Left lobe of liver (tissue), 2 donors: ENCODE measurements around the gene RMDN2. TPM values are rescaled to one million over a fixed set of nuclear protein-coding genes. Genes with fewer than 3 reads are reported as not detected.

ENCODE experiments used
- ATAC-seq: fragments of 200-7000 bp; cut with Tn5 transposase; one replicate; pipeline ENCODE4 v1.9.1; 2020; ENCODE audit warnings: mild to moderate bottlenecking, moderate library complexity
- DNase-seq: peaks from one replicate; pipeline ENCODE4 v3.0.0-alpha.2; 2020; ENCODE audit warnings: low spot score
- total RNA-seq: library from RNA; stranded (reverse); gene quantifications from one replicate; pipeline ENCODE4 v1.2.1, GENCODE V29; 2021
- donor health status: DM: no; HTN: no; CAD: no; lungs with moderate emphysema.
- donor health status: DM: no; HTN: yes; CAD: no.

The RMDN2 gene
- total RNA-seq, 1 donor from 2014 or later = 16.4 TPM

GRCh38 chr2:38035968-38036367 lies 110.9 kb downstream of the RMDN2 start:
- ATAC-seq (no peak), DNase-seq (no peak)

GRCh38 chr2:38037325-38037724 lies 112.2 kb downstream of the RMDN2 start:
- no peak for DNase-seq
- ATAC-seq = no peak

- DNase-seq = no peak
- peak; percentile 60 for ATAC-seq
Observed at GRCh38 chr2:38037757-38038621, 112.9 kb downstream of the RMDN2 start.

- DNase-seq (no peak), ATAC-seq (no peak)
Observed at GRCh38 chr2:38038682-38039081, 113.6 kb downstream of the RMDN2 start.

GRCh38 chr2:38039121-38039910 lies 114.2 kb downstream of the RMDN2 start:
- DNase-seq (no peak), ATAC-seq (no peak)

GRCh38 chr2:38045811-38046210 lies 120.7 kb downstream of the RMDN2 start:
- DNase-seq = no peak
- ATAC-seq = no peak

- DNase-seq = no peak
- no peak for ATAC-seq
Observed at GRCh38 chr2:38056216-38056615, 131.1 kb downstream of the RMDN2 start.

- no peak for ATAC-seq
- DNase-seq = no peak
Observed at GRCh38 chr2:38057651-38058410, 132.7 kb downstream of the RMDN2 start.

- ATAC-seq (no peak), DNase-seq (no peak)
Observed at GRCh38 chr2:38060236-38061018, 135.3 kb downstream of the RMDN2 start.

GRCh38 chr2:38064801-38065501 lies 139.9 kb downstream of the RMDN2 start:
- DNase-seq (no peak), ATAC-seq (no peak)

- no peak for ATAC-seq
- DNase-seq = no peak
Observed at GRCh38 chr2:38065502-38066135, 140.5 kb downstream of the RMDN2 start.

GRCh38 chr2:38066421-38067115 lies 141.5 kb downstream of the RMDN2 start:
- no peak for ATAC-seq
- DNase-seq = no peak

Other genes starting within 250 kb of the RMDN2 start
- gene CYP1B1, start 150.9 kb downstream of the RMDN2 start, total RNA-seq = 6.1 TPM